Heart left ventricle (tissue), 16 donors: Measurements from ENCODE around the gene GABRB3. TPM values are rescaled to one million over a fixed set of nuclear protein-coding genes. Genes with fewer than 3 reads are reported as not detected.

Experiments
- ATAC-seq, 4 donors: fragments of 200-7000 bp; cut with Tn5 transposase; one replicate each; pipeline ENCODE4 v1.9.1; 2020 to 2022; ENCODE audit warnings: moderate library complexity in 4 of 4, mild to moderate bottlenecking in 3 of 4, moderate number of reproducible peaks in 1 of 4
- DNase-seq, 5 donors: peaks; one replicate each; pipeline ENCODE4 v3.0.0-alpha.2; 2020
- H3K27ac ChIP-seq, 12 donors: fragments of 200-600 bp; sonication (generic) in 4 of 12; one replicate each; pipeline versions ENCODE4 v1.5.0 to v1.8.0; 2016 to 2022; ENCODE audit warnings: mild to moderate bottlenecking in 2 of 12
- H3K27me3 ChIP-seq, 9 donors: fragments of 200-600 bp; sonication (generic) in 2 of 9; one replicate each; pipeline versions ENCODE4 v1.5.1 to v1.8.0; 2016 to 2022; ENCODE audit warnings: mild to moderate bottlenecking in 3 of 9
- H3K36me3 ChIP-seq, 9 donors: fragments of 200-600 bp; sonication (generic) in 2 of 9; one replicate each; pipeline versions ENCODE4 v1.5.0 to v1.8.0; 2018 to 2022; ENCODE audit warnings: mild to moderate bottlenecking in 2 of 9
- H3K4me1 ChIP-seq, 12 donors: fragments of 200-600 bp; sonication (generic) in 4 of 12; one replicate each; pipeline versions ENCODE4 v1.5.0 to v1.8.0; 2016 to 2022; ENCODE audit warnings: mild to moderate bottlenecking in 3 of 12
- H3K4me3 ChIP-seq, 12 donors: fragments of 200-600 bp; sonication (generic) in 4 of 12; one replicate each; pipeline versions ENCODE4 v1.5.0 to v1.8.0; 2017 to 2022; ENCODE audit warnings: mild to moderate bottlenecking in 9 of 12, moderate library complexity in 4 of 12
- H3K9me3 ChIP-seq, 12 donors: fragments of 200-600 bp; sonication (generic) in 4 of 12; one replicate each; pipeline versions ENCODE4 v1.5.0 to v1.8.0; 2016 to 2022; ENCODE audit warnings: mild to moderate bottlenecking in 1 of 12
- POLR2A ChIP-seq, 2 donors: fragments of 450-650 bp; IDR thresholded peaks; one replicate each; pipeline ENCODE4 v1.6.1; 2017; ENCODE audit warnings: antibody characterized with exemption in 2 of 2, mild to moderate bottlenecking in 2 of 2, moderate library complexity in 2 of 2
- WGBS, 4 donors: extraction: QIAGEN DNeasy Blood & Tissue Kit in 2 of 4; methylation state at CpG; one replicate each; pipeline versions ENCODE4 v1.1.5 to v1.1.7; 2013 to 2018; 5-methylcytosine and 5-hydroxymethylcytosine counted together
- intact Hi-C, 10 donors: fragments of 100-400 bp; cut with DNase I; formaldehyde crosslinking; loops; one replicate each; pipeline versions ENCODE4 v1.11.1 to v1.14.2; 2022
- polyA plus RNA-seq, 2 donors: library from polyadenylated mRNA; stranded (reverse); fragments of 200-250 nt; gene quantifications; one replicate each; pipeline ENCODE4 v1.2.3, GENCODE V29; 2013
- total RNA-seq, 9 donors: library from RNA; depleted of rRNA in 2 of 9; stranded (reverse); fragments of >200 nt in 2 of 9; fragmentation: NEBNext Ultra II Directional in 3 of 9; extraction: Animal tissue kit (Norgen Biotek cat#: 25700) in 3 of 9; gene quantifications; one replicate each; pipeline versions ENCODE4 v1.1.0 to v1.2.4, GENCODE V29; 2016 to 2023
- TF ChIP-seq, protein P1 (sequence below), 12 donors: fragments of 200-600 bp; sonication (generic) in 4 of 12; IDR thresholded peaks; one replicate each; pipeline versions ENCODE4 v1.5.0 to v1.8.0; 2018 to 2022; ENCODE audit warnings: antibody characterized with exemption in 12 of 12, mild to moderate bottlenecking in 5 of 12
- donor health status: ischemic (EF 13 %, LVEDD 7.1; RV severe dilation, severe dysfunction).
- donor health status: healthy with polysubstance abuse.
- donor health status: DM: no; HTN: yes; CAD: no.
- donor health status: DM: no; HTN: no; CAD: no.
- donor health status: ischemic (EF 25% LVEDD 6.9; RV normal size, moderate dysfunction).
- donor health status: ischemic (EF 25% LVEDD 5.7; RV mildly dilated, moderate dysfunction).
- donor health status: healthy.
- donor health status: DM: yes; HTN: yes; CAD: no.
- donor health status: ischemic (EF 35%, LVEDD 5.7; RV mildly dilated, moderate dysfunction).
- donor health status: nonischemic (EF 11% LVEDD 7.7; RV severe dilation, severe dysfunction).
- donor health status: DM: yes; HTN: yes; CAD: no.
- donor health status: PGD.
- donor health status: ischemic (EF 29% LVEDD 5.4; RV normal size, mild dysfunction).
- donor health status: nonischemic (EF 23%, LVEDD 6.1; RV moderate dilation, normal function).

The GABRB3 gene
- total and polyA plus RNA-seq, 11 donors = 0.42 to 4.4 (median 1.7) TPM

DNA sequence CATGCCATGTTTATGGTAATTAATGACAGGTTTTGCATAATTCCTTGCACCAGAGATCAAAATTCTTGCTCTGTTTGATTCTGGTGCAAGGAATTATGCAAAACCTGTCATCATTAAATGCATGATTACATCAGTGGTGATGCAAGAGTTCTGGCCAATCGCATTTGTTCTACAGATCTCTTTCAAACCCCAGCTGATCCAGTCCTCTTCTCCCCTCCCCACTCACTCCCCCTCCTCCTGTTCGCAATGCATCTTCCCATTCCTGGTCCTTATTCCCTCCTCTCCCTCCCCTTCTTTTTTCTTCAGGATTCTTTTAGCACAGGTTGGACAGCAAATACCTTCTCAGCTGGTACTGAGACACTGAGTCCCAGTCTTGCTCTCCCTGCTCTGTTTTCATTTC, 82.1 kb downstream of the GABRB3 start:
- intact Hi-C loops = no loop called here
- H3K9me3 ChIP-seq = peaks cover 0 to 23% (median 6%) of the 10 kb centered on the region in 12 donors
- no peak for TF ChIP-seq POLR2A (IDR thresholded peaks at IDR 0.05)
- TF ChIP-seq, protein P1, sequence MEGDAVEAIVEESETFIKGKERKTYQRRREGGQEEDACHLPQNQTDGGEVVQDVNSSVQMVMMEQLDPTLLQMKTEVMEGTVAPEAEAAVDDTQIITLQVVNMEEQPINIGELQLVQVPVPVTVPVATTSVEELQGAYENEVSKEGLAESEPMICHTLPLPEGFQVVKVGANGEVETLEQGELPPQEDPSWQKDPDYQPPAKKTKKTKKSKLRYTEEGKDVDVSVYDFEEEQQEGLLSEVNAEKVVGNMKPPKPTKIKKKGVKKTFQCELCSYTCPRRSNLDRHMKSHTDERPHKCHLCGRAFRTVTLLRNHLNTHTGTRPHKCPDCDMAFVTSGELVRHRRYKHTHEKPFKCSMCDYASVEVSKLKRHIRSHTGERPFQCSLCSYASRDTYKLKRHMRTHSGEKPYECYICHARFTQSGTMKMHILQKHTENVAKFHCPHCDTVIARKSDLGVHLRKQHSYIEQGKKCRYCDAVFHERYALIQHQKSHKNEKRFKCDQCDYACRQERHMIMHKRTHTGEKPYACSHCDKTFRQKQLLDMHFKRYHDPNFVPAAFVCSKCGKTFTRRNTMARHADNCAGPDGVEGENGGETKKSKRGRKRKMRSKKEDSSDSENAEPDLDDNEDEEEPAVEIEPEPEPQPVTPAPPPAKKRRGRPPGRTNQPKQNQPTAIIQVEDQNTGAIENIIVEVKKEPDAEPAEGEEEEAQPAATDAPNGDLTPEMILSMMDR (IDR thresholded peaks at IDR 0.05) = no peak
- H3K4me3 ChIP-seq = no peak overlapping the region
- DNase-seq (no peak), ATAC-seq (no peak)
- H3K27me3 ChIP-seq = no peaks in the 10 kb centered on the region
- H3K4me1 ChIP-seq = no peaks in the 10 kb centered on the region
- H3K27ac ChIP-seq = no peak overlapping the region
- WGBS, 4 donors = 42 to 55% (median 47%) methylated on average over 2 of the region's 2 CpGs
- no peaks in the 10 kb centered on the region for H3K36me3 ChIP-seq

DNA sequence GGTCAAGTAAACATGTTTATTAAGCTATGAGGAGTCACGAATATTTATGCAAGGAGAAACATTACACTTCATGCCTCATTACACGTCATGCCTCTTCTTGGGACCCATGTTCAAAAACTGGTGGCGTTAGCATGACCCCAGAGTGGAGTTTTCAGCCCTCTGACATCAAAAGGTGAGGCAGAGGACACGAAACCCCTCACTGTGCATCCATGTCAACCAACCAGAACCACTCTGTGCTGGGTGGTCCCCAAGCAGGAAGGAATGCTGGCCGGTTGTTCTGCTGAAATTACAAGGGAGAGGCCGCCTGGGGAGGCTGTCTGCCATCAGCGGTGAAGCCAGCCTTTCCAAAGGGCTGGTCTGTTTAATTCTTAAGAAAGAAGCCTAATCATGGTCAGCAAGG, 83.4 kb downstream of the GABRB3 start:
- WGBS, 4 donors = 59 to 63% (median 60%) methylated on average over 7 of the region's 7 CpGs
- intact Hi-C loops = no loop called here
- Histone ChIP-seq H3K9me3 (peaks cover 0 to 13% (median 3%) of the 10 kb centered on the region in 12 donors), H3K4me3 (no peak overlapping the region), H3K4me1 (no peaks in the 10 kb centered on the region), H3K36me3 (no peaks in the 10 kb centered on the region), H3K27ac (no peak overlapping the region), H3K27me3 (no peaks in the 10 kb centered on the region)
- no peak for TF ChIP-seq POLR2A (IDR thresholded peaks at IDR 0.05)
- TF ChIP-seq, protein P1 (IDR thresholded peaks at IDR 0.05) = no peak
- ATAC-seq (no peak), DNase-seq (no peak)

DNA sequence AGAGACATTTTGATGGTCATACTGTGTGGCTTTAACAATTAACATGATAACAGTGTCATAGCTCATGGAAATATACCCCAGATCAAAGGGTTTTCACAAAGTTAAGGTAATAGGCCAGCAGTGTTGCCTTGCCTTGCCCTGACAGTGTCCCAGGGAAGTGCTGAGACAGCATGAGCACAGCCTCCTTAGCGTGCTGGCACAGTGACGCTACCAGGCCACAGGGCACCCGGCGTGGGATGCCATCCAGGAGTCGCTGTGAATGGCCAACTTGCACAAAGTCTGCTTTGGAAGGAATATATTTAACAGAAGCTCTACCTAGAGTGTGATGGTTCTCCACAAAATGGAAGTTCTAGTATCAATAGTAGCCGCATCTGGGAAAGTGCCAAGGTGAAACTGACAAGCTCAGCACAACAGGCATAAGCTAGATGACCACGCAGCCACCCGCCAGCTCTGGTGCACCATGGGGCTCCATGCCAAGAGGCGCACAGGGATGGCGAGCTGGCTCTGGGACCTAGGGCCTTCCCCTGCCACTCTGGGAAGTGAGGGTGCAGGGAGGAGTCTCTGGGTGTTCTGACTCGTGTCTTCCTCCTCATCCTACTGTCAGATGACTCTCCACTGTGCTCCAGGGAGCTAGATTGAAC, 86.2 kb downstream of the GABRB3 start:
- intact Hi-C loops = no loop called here
- no peak overlapping the region for H3K27ac ChIP-seq
- no peaks in the 10 kb centered on the region for H3K4me1 ChIP-seq
- ATAC-seq (no peak), DNase-seq (no peak)
- H3K4me3 ChIP-seq = no peak overlapping the region
- no peaks in the 10 kb centered on the region for H3K36me3 ChIP-seq
- H3K27me3 ChIP-seq = no peaks in the 10 kb centered on the region
- H3K9me3 ChIP-seq = no peaks in the 10 kb centered on the region
- WGBS, 4 donors = 72 to 81% (median 73%) methylated on average over 10 to 11 of the region's 11 CpGs
- no peak for TF ChIP-seq POLR2A (IDR thresholded peaks at IDR 0.05)
- TF ChIP-seq, protein P1 (IDR thresholded peaks at IDR 0.05) = no peak

DNA sequence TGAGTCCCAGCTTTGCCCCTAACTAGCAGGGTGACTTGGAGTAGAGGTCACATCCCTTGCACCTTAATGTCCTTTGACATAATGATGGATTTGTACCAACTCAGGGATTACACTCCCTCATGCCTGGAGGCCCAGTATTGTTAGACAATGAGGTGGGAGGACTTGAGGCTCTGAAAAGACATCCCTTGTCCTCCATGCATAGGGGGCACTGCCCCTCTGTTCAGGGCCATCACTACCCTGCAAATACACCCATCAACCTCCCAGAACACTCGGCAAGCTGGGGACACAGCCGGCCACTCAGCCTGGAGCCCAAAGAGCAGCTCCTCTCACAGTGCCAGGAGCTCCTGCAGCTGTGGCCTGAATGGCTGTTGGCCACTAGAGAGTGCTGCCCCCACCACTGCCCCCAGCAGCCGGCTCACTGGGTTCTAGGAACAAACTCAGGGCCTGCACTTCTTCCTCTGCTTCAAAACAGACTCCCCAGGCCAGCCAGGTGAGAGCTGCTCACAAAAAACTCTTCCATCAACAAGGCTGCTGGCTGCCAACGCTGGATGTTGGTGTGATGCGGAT, 90.2 kb downstream of the GABRB3 start:
- intact Hi-C loops = no loop called here
- H3K27ac ChIP-seq = no peak overlapping the region
- no peaks in the 10 kb centered on the region for H3K9me3 ChIP-seq
- ATAC-seq = no peak
- H3K36me3 ChIP-seq = no peaks in the 10 kb centered on the region
- no peak overlapping the region for H3K4me3 ChIP-seq
- H3K27me3 ChIP-seq = no peaks in the 10 kb centered on the region
- WGBS, 4 donors = 55 to 63% (median 61%) methylated on average over 5 of the region's 5 CpGs
- DNase-seq = no peak
- H3K4me1 ChIP-seq = no peaks in the 10 kb centered on the region
- TF ChIP-seq, protein P1 (IDR thresholded peaks at IDR 0.05) = no peak
- no peak for TF ChIP-seq POLR2A (IDR thresholded peaks at IDR 0.05)
